ENCODE measurements around the gene NOBOX. TPM values are rescaled to one million over a fixed set of nuclear protein-coding genes. Genes with fewer than 3 reads are reported as not detected.

The NOBOX gene
- total RNA-seq, 1 experiment from 2014 or later = not detected

- no peaks in the 10 kb centered on the region for H3K4me1 ChIP-seq (ENCODE audit: insufficient read depth, low read length, poor library complexity, severe bottlenecking)
- ChIA-PET CTCF (no interaction called here), POLR2A (ENCODE audit: low non-redundant PET) (no interaction called here)
- no TSS peak for BruUV-seq (replicated peaks)
- no peaks in the 10 kb centered on the region for H3K27me3 ChIP-seq (replicated peaks; ENCODE audit: insufficient read depth, low read depth, low read length, poor library complexity)
- DNase-seq (ENCODE audit: low spot score) = no peak
- TF ChIP-seq EZH2 (IDR thresholded peaks at IDR 0.05; ENCODE audit: borderline replicate concordance, low read depth, low read length, poor library complexity, severe bottlenecking) (no peak), CTCF (conservative IDR thresholded peaks at IDR 0.05; ENCODE audit: low read depth, low read length) (no peak)
- H3K27ac ChIP-seq (ENCODE audit: low read depth, low read length, poor library complexity, severe bottlenecking) = no peak overlapping the region
- no peaks in the 10 kb centered on the region for H3K9me3 ChIP-seq (ENCODE audit: low read depth, low read length, poor library complexity, severe bottlenecking)
- intact Hi-C loops (cut with micrococcal nuclease; ENCODE audit: unreplicated experiment) = no loop called here
- H3K4me3 ChIP-seq (ENCODE audit: low read depth, low read length, poor library complexity, severe bottlenecking) = no peak overlapping the region
- H3K36me3 ChIP-seq (ENCODE audit: insufficient read depth, low read length, poor library complexity, severe bottlenecking) = no peaks in the 10 kb centered on the region
Observed at GRCh38 chr7:144416341-144416740, 12.8 kb upstream of the NOBOX start.

GRCh38 chr7:144415858-144416257 lies 12.4 kb upstream of the NOBOX start:
- no peaks in the 10 kb centered on the region for H3K27me3 ChIP-seq (replicated peaks; ENCODE audit: insufficient read depth, low read depth, low read length, poor library complexity)
- ChIA-PET CTCF (no interaction called here), POLR2A (ENCODE audit: low non-redundant PET) (no interaction called here)
- intact Hi-C loops (cut with micrococcal nuclease; ENCODE audit: unreplicated experiment) = no loop called here
- H3K4me3 ChIP-seq (ENCODE audit: low read depth, low read length, poor library complexity, severe bottlenecking) = no peak overlapping the region
- H3K9me3 ChIP-seq (ENCODE audit: low read depth, low read length, poor library complexity, severe bottlenecking) = no peaks in the 10 kb centered on the region
- no peak overlapping the region for H3K27ac ChIP-seq (ENCODE audit: low read depth, low read length, poor library complexity, severe bottlenecking)
- TF ChIP-seq CTCF (conservative IDR thresholded peaks at IDR 0.05; ENCODE audit: low read depth, low read length) (no peak), EZH2 (IDR thresholded peaks at IDR 0.05; ENCODE audit: borderline replicate concordance, low read depth, low read length, poor library complexity, severe bottlenecking) (no peak)
- no TSS peak for BruUV-seq (replicated peaks)
- H3K4me1 ChIP-seq (ENCODE audit: insufficient read depth, low read length, poor library complexity, severe bottlenecking) = no peaks in the 10 kb centered on the region
- no peaks in the 10 kb centered on the region for H3K36me3 ChIP-seq (ENCODE audit: insufficient read depth, low read length, poor library complexity, severe bottlenecking)
- no peak for DNase-seq (ENCODE audit: low spot score)

- H3K4me1 ChIP-seq (ENCODE audit: insufficient read depth, low read length, poor library complexity, severe bottlenecking) = no peaks in the 10 kb centered on the region
- no peak for DNase-seq (ENCODE audit: low spot score)
- no peaks in the 10 kb centered on the region for H3K36me3 ChIP-seq (ENCODE audit: insufficient read depth, low read length, poor library complexity, severe bottlenecking)
- no TSS peak for BruUV-seq (replicated peaks)
- H3K27me3 ChIP-seq (replicated peaks; ENCODE audit: insufficient read depth, low read depth, low read length, poor library complexity) = no peaks in the 10 kb centered on the region
- no peak overlapping the region for H3K27ac ChIP-seq (ENCODE audit: low read depth, low read length, poor library complexity, severe bottlenecking)
- intact Hi-C loops (cut with micrococcal nuclease; ENCODE audit: unreplicated experiment) = no loop called here
- TF ChIP-seq EZH2 (IDR thresholded peaks at IDR 0.05; ENCODE audit: borderline replicate concordance, low read depth, low read length, poor library complexity, severe bottlenecking) (no peak), CTCF (conservative IDR thresholded peaks at IDR 0.05; ENCODE audit: low read depth, low read length) (no peak)
- ChIA-PET CTCF (no interaction called here), POLR2A (ENCODE audit: low non-redundant PET) (no interaction called here)
- no peaks in the 10 kb centered on the region for H3K9me3 ChIP-seq (ENCODE audit: low read depth, low read length, poor library complexity, severe bottlenecking)
- H3K4me3 ChIP-seq (ENCODE audit: low read depth, low read length, poor library complexity, severe bottlenecking) = no peak overlapping the region
Observed at GRCh38 chr7:144414815-144415214, 11.3 kb upstream of the NOBOX start.
